ENCODE measurements around the gene ZNF211.

DNA sequence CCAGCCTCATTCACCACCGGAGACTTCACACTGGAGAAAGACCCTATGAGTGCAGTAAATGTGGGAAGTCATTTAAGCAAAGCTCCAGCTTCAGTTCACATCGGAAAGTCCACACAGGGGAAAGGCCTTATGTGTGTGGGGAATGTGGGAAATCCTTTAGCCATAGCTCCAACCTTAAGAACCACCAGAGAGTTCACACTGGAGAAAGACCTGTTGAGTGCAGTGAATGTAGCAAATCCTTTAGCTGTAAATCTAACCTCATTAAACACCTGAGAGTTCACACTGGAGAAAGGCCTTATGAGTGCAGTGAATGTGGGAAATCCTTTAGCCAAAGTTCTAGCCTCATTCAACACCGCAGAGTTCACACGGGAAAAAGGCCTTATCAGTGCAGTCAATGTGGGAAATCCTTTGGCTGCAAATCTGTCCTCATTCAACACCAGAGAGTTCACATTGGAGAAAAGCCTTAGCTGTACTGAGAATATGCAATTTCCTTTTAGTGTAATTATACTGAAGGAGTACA is 8.8 kb downstream of the ZNF211 start:
- TF ChIP-seq POLR2AphosphoS5 (IDR thresholded peaks at IDR 0.05; ENCODE audit: low read depth, low read length) (no peak), EZH2phosphoT487 (IDR thresholded peaks at IDR 0.05; ENCODE audit: borderline replicate concordance) (no peak), POLR2A (IDR thresholded peaks at IDR 0.05; ENCODE audit: borderline replicate concordance, extremely low read depth, insufficient read depth, insufficient read length) (no peak), CEBPB (IDR thresholded peaks at IDR 0.05; ENCODE audit: low read depth) (no peak), FOSL1 (IDR thresholded peaks at IDR 0.05; ENCODE audit: low read depth) (no peak)
- TF ChIP-seq, protein P1, sequence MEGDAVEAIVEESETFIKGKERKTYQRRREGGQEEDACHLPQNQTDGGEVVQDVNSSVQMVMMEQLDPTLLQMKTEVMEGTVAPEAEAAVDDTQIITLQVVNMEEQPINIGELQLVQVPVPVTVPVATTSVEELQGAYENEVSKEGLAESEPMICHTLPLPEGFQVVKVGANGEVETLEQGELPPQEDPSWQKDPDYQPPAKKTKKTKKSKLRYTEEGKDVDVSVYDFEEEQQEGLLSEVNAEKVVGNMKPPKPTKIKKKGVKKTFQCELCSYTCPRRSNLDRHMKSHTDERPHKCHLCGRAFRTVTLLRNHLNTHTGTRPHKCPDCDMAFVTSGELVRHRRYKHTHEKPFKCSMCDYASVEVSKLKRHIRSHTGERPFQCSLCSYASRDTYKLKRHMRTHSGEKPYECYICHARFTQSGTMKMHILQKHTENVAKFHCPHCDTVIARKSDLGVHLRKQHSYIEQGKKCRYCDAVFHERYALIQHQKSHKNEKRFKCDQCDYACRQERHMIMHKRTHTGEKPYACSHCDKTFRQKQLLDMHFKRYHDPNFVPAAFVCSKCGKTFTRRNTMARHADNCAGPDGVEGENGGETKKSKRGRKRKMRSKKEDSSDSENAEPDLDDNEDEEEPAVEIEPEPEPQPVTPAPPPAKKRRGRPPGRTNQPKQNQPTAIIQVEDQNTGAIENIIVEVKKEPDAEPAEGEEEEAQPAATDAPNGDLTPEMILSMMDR (IDR thresholded peaks at IDR 0.05 in 2 of 3, conservative IDR thresholded peaks at IDR 0.05 in 1 of 3; ENCODE audit: borderline replicate concordance in 1 of 3, insufficient read depth in 1 of 3, low read depth in 2 of 3, low read length in 2 of 3) = no peak

All from HCT116 (cell line).